HepG2 (cell line): ENCODE measurements around the gene IL18R1. TPM values are rescaled to one million over a fixed set of nuclear protein-coding genes. Genes with fewer than 3 reads are reported as not detected.
A peak's percentile ranks its signal among the peaks of the same experiment; 100 is the strongest.

Experiments used
- CHD2 ChIP-seq: IDR thresholded peaks from 2 replicates; pipeline ENCODE4 v1.6.1; 2011; ENCODE audit warnings: low read depth, low read length, improper control_type of control experiment
- GMEB2 ChIP-seq: IDR thresholded peaks from 2 replicates; pipeline ENCODE4 v1.6.1; 2016; ENCODE audit warnings: missing biosample characterization, missing genetic modification reagents, low read depth
- HIVEP1 ChIP-seq: sonication (generic); formaldehyde crosslinking; IDR thresholded peaks from 2 replicates; pipeline ENCODE4 v1.4.0; 2020; ENCODE audit warnings: mild to moderate bottlenecking, missing genetic modification reagents
- HOXA3 ChIP-seq: sonication (generic); formaldehyde crosslinking; IDR thresholded peaks from 2 replicates; pipeline ENCODE4 v1.5.0; 2020; ENCODE audit warnings: missing genetic modification reagents
- KLF12 ChIP-seq: sonication (generic); formaldehyde crosslinking; IDR thresholded peaks from 2 replicates; pipeline ENCODE4 v1.4.0; 2020; ENCODE audit warnings: missing genetic modification reagents, borderline replicate concordance
- MTF2 ChIP-seq: sonication (generic); formaldehyde crosslinking; IDR thresholded peaks from 2 replicates; pipeline ENCODE4 v1.5.0; 2020; ENCODE audit warnings: missing genetic modification reagents, borderline replicate concordance
- NFE2L1 ChIP-seq: sonication (generic); formaldehyde crosslinking; IDR thresholded peaks from 2 replicates; pipeline ENCODE4 v1.4.0; 2020; ENCODE audit warnings: missing genetic modification reagents, mild to moderate bottlenecking, borderline replicate concordance
- NFKB2 ChIP-seq: sonication (generic); formaldehyde crosslinking; IDR thresholded peaks from 2 replicates; pipeline ENCODE4 v1.4.0; 2020; ENCODE audit warnings: missing genetic modification reagents, borderline replicate concordance
- RAD21 ChIP-seq: fragments of 450-650 bp; formaldehyde crosslinking; IDR thresholded peaks from 2 replicates; pipeline ENCODE4 v1.5.0; 2020; ENCODE audit warnings: mild to moderate bottlenecking
- RNF219 ChIP-seq: sonication (generic); formaldehyde crosslinking; IDR thresholded peaks from 2 replicates; pipeline ENCODE4 v1.5.0; 2020; ENCODE audit warnings: mild to moderate bottlenecking, missing genetic modification reagents
- RORA ChIP-seq: sonication (generic); formaldehyde crosslinking; IDR thresholded peaks from 2 replicates; pipeline ENCODE4 v1.5.0; 2020; ENCODE audit warnings: mild to moderate bottlenecking, missing genetic modification reagents, moderate library complexity
- SYNCRIP ChIP-seq: fragments of 200-400 bp; formaldehyde crosslinking; IDR thresholded peaks from 2 replicates; pipeline ENCODE4 v1.6.1; 2018; ENCODE audit warnings: mild to moderate bottlenecking, low read depth, low read length; ENCODE audit not compliant: insufficient read depth
- TBX2 ChIP-seq: sonication (generic); formaldehyde crosslinking; IDR thresholded peaks from 2 replicates; pipeline ENCODE4 v1.5.0; 2020; ENCODE audit warnings: missing genetic modification reagents, mild to moderate bottlenecking, borderline replicate concordance
- THYN1 ChIP-seq: sonication (generic); formaldehyde crosslinking; IDR thresholded peaks from 2 replicates; pipeline ENCODE4 v1.8.1; 2023; ENCODE audit warnings: low read depth, mild to moderate bottlenecking, moderate library complexity, missing genetic modification reagents, borderline replicate concordance
- TP53 ChIP-seq: sonication (generic); formaldehyde crosslinking; conservative IDR thresholded peaks from 2 replicates; pipeline ENCODE4 v1.4.0; 2020; ENCODE audit warnings: missing genetic modification reagents
- XBP1 ChIP-seq: sonication (generic); formaldehyde crosslinking; IDR thresholded peaks from 2 replicates; pipeline ENCODE4 v1.5.0; 2020; ENCODE audit warnings: missing genetic modification reagents
- ZBTB7A ChIP-seq: sonication (generic); formaldehyde crosslinking; IDR thresholded peaks from 2 replicates; pipeline ENCODE4 v1.8.0; 2022; ENCODE audit warnings: mild to moderate bottlenecking, missing genetic modification reagents
- ZEB1 ChIP-seq: IDR thresholded peaks from 2 replicates; pipeline ENCODE4 v1.6.1; 2012; ENCODE audit warnings: mild to moderate bottlenecking, low read depth, inconsistent platforms; ENCODE audit not compliant: insufficient replicate concordance
- ZFP36 ChIP-seq: fragments of 150-350 bp; IDR thresholded peaks from 2 replicates; pipeline ENCODE4 v1.6.1; 2018; ENCODE audit warnings: borderline replicate concordance, low read length, low read depth; ENCODE audit not compliant: partially characterized antibody
- polyA plus RNA-seq, 8 experiments: library from polyadenylated mRNA; depleted of rRNA in 3 of 8; stranded (reverse) in 7 of 8; unstranded in 1 of 8; fragments of >200 nt; fragmentation: Illumina TruSeq in 4 of 8; extraction: Trizol in 4 of 8; gene quantifications; 2 replicates each; pipeline versions ENCODE4 v1.2.1 to v1.2.3, GENCODE V29; 2011 to 2016; ENCODE audit warnings: low read depth in 4 of 8, missing spikeins in 1 of 8, mixed read lengths in 1 of 8; ENCODE audit not compliant: insufficient read depth in 1 of 8
- total RNA-seq, 5 experiments: library from RNA; depleted of rRNA; stranded (reverse); fragments of >200 nt; fragmentation: Illumina TruSeq; extraction: Trizol; gene quantifications; 2 replicates each; pipeline ENCODE4 v1.2.3, GENCODE V29; 2016; ENCODE audit warnings: low read depth in 1 of 5
- TF ChIP-seq, protein P1 (sequence below): sonication (generic); formaldehyde crosslinking; IDR thresholded peaks from 2 replicates; pipeline ENCODE4 v1.5.0; 2020; ENCODE audit warnings: missing genetic modification reagents
- TF ChIP-seq, protein P2 (sequence below): sonication (generic); formaldehyde crosslinking; IDR thresholded peaks from 2 replicates; pipeline ENCODE4 v1.8.1; 2023; ENCODE audit warnings: mild to moderate bottlenecking, inconsistent platforms, moderate library complexity, missing genetic modification reagents, borderline replicate concordance
- TF ChIP-seq, protein P3 (sequence below): sonication (generic); formaldehyde crosslinking; IDR thresholded peaks from 2 replicates; pipeline ENCODE4 v1.4.0; 2020; ENCODE audit warnings: mild to moderate bottlenecking, missing genetic modification reagents

Gene IL18R1
- total and polyA plus RNA-seq, 2 of the 13 experiments (the other 11 are each of a cell fraction or from before 2014, with no cell fraction given): 0.01 to 0.04 TPM

DNA sequence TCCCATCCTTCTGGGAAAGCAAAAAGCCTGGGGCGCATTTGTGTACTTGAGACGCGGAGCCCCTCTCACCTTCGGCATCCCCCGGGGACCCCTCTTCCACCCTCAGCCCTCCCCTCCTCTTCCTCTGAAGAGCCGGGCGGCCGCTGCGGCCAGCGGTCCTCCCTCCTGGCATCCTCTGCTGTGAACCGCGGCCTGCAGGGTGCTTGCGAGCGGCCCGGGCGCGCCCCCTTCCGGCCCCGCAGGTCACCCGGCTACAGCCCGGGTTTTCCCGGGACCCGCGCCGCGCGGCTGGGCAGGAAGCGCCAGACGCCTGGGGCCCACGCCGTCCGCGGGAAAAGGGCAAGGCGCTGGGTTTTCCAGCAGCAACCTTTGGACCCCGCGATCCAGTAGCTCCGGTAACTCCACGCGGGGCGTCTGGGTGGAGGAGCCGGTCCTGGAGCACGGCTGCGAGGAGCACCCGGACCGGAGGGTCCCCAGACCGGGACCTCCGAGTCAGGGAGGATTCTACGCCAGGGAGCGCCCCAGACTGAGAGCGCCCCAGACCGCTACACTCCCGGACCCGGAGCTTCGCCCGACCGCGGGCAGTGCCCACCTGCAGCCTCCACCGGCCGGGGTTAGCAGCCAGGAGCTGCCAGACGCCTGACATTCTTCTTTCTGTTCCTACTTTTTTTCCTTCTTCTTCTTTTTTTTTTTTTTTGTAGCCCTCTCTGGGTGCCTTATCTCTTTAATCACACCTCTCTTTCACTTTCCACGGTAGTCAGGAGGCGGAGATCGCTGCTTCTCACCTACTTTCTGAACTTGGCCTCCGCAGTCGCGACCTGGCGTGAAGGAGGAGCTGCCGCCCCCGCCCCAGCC, at the start of gene IL18R1 (continued):
- TF ChIP-seq, protein P1, sequence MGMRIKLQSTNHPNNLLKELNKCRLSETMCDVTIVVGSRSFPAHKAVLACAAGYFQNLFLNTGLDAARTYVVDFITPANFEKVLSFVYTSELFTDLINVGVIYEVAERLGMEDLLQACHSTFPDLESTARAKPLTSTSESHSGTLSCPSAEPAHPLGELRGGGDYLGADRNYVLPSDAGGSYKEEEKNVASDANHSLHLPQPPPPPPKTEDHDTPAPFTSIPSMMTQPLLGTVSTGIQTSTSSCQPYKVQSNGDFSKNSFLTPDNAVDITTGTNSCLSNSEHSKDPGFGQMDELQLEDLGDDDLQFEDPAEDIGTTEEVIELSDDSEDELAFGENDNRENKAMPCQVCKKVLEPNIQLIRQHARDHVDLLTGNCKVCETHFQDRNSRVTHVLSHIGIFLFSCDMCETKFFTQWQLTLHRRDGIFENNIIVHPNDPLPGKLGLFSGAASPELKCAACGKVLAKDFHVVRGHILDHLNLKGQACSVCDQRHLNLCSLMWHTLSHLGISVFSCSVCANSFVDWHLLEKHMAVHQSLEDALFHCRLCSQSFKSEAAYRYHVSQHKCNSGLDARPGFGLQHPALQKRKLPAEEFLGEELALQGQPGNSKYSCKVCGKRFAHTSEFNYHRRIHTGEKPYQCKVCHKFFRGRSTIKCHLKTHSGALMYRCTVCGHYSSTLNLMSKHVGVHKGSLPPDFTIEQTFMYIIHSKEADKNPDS (CRISPR knock-in tag): no peak
- TF ChIP-seq SYNCRIP: no peak
- no peak for TF ChIP-seq NFE2L1 (CRISPR knock-in tag)
- 0 out of 2 replicates have a peak, but pooled peaks have one; percentile 71 for TF ChIP-seq ZBTB7A (CRISPR knock-in tag)
- TF ChIP-seq, protein P2, sequence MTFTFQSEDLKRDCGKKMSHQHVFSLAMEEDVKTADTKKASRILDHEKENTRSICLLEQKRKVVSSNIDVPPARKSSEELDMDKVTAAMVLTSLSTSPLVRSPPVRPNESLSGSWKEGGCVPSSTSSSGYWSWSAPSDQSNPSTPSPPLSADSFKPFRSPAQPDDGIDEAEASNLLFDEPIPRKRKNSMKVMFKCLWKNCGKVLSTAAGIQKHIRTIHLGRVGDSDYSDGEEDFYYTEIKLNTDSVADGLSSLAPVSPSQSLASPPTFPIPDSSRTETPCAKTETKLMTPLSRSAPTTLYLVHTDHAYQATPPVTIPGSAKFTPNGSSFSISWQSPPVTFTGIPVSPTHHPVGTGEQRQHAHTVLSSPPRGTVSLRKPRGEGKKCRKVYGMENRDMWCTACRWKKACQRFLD (CRISPR knock-in tag): no peak; the same call in 1 of the 2 replicates
- no peak for TF ChIP-seq ZFP36
- TF ChIP-seq TP53 (CRISPR knock-in tag): 0 out of 2 replicates have a peak, but pooled peaks have one; percentile 19
- TF ChIP-seq XBP1: no peak
- no peak for TF ChIP-seq RNF219
- TF ChIP-seq ZEB1: peak; percentile 33
- peak; percentile 37; the same call in 1 of the 2 replicates for TF ChIP-seq HOXA3 (CRISPR knock-in tag)
- peak; percentile 76; the same call in 1 of the 2 replicates for TF ChIP-seq NFKB2 (CRISPR knock-in tag)
- peak; percentile 94 for TF ChIP-seq RAD21
- peak; percentile 56 for TF ChIP-seq TBX2
- peak; percentile 54; the same call in 1 of the 2 replicates for TF ChIP-seq HIVEP1 (CRISPR knock-in tag)
- TF ChIP-seq THYN1: no peak
- TF ChIP-seq MTF2: peak; percentile 68; the same call in 1 of the 2 replicates
- TF ChIP-seq, protein P3, sequence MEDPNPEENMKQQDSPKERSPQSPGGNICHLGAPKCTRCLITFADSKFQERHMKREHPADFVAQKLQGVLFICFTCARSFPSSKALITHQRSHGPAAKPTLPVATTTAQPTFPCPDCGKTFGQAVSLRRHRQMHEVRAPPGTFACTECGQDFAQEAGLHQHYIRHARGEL (CRISPR knock-in tag): no peak
- TF ChIP-seq RORA (CRISPR knock-in tag): no peak
- TF ChIP-seq GMEB2 (CRISPR knock-in tag): no peak
- no peak for TF ChIP-seq KLF12
- no peak for TF ChIP-seq CHD2
